ENCODE measurements around the gene PBX1. TPM values are rescaled to one million over a fixed set of nuclear protein-coding genes. Genes with fewer than 3 reads are reported as not detected.

The PBX1 gene
- total and polyA plus RNA-seq, 2 donors from 2014 or later, result 14.9 to 91.5 TPM

DNA sequence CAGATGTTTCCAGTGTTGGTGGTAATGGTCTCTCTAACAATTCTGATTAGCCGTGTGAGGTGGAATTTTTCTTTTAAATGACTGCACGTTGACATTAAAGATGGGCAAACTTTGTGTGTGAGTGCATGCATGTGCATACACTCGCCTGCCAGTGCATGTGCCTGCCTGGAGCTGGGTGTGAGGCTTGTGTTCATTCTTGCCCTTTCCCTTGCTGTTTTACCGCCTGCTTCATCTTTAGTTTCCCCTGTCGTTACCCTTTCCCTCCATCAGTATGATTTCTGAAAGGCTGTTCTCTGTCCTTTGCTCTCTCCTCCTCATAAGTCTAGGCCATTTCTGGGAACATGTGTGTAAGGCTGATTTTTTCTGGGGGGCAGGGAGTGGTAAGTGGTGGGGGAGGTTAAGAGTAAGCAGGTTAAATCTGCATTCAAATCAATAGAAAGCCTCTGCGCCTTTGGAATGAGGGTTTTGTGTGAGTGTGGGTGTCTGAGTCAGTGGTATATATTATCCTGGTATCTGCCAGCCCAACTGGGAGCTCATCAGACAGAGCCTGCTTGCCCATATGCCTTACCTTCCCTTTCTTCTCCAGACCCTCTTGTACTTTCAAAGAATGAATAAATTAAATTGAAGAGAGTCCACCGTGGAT lies 112.5 kb downstream of the PBX1 start:
- Histone ChIP-seq H3K27me3 (ENCODE audit: control insufficient read depth, insufficient read depth, low read length) (no peaks in the 10 kb centered on the region), H3K9me3 (ENCODE audit: control insufficient read depth in 2 of 3, insufficient read depth in 1 of 3, low read length in 3 of 3) (no peaks in the 10 kb centered on the region), H3K36me3 (ENCODE audit: control insufficient read depth in 2 of 3, insufficient read depth in 3 of 3, low read length in 3 of 3) (no peaks in the 10 kb centered on the region), H3K9ac (ENCODE audit: low read length in 3 of 3) (peak overlapping the region in 1 of 3 donors; percentile 19), H3K4me1 (ENCODE audit: control insufficient read depth in 2 of 3, insufficient read depth in 2 of 3, low read depth in 1 of 3, low read length in 3 of 3) (peaks cover 0 to 14% (median 10%) of the 10 kb centered on the region in 3 donors), H3K27ac (ENCODE audit: low read depth in 2 of 2, low read length in 2 of 2) (no peak overlapping the region), H3K4me3 (ENCODE audit: low read length in 3 of 3) (no peak overlapping the region)
- DNase-seq (no peak), FAIRE-seq (no peak)
- no peak for TF ChIP-seq CTCF (IDR thresholded peaks at IDR 0.05; ENCODE audit: borderline replicate concordance, extremely low read depth, insufficient read depth)
- intact Hi-C loops (cut with DNase I), result no loop called here

- DNase-seq, result no peak
These were observed 113.1 kb downstream of the PBX1 start for GRCh38 chr1:164671966-164672571.

GRCh38 chr1:164672588-164672987 lies 113.6 kb downstream of the PBX1 start:
- no peak overlapping the region for H3K9ac ChIP-seq (ENCODE audit: low read length in 3 of 3)
- DNase-seq (no peak), FAIRE-seq (no peak)
- H3K36me3 ChIP-seq (ENCODE audit: control insufficient read depth in 2 of 3, insufficient read depth in 3 of 3, low read length in 3 of 3), result no peaks in the 10 kb centered on the region
- peaks cover 0 to 10% (median 9%) of the 10 kb centered on the region in 3 donors for H3K4me1 ChIP-seq (ENCODE audit: control insufficient read depth in 2 of 3, insufficient read depth in 2 of 3, low read depth in 1 of 3, low read length in 3 of 3)
- no peak overlapping the region for H3K4me3 ChIP-seq (ENCODE audit: low read length in 3 of 3)
- no peaks in the 10 kb centered on the region for H3K9me3 ChIP-seq (ENCODE audit: control insufficient read depth in 2 of 3, insufficient read depth in 1 of 3, low read length in 3 of 3)
- no peak for TF ChIP-seq CTCF (IDR thresholded peaks at IDR 0.05; ENCODE audit: borderline replicate concordance, extremely low read depth, insufficient read depth)
- intact Hi-C loops (cut with DNase I), result no loop called here
- H3K27me3 ChIP-seq (ENCODE audit: control insufficient read depth, insufficient read depth, low read length), result no peaks in the 10 kb centered on the region
- no peak overlapping the region for H3K27ac ChIP-seq (ENCODE audit: low read depth in 2 of 2, low read length in 2 of 2)

More at GRCh38 chr1:164671966-164672571, 113.1 kb downstream of the PBX1 start:
- H3K9me3 ChIP-seq (ENCODE audit: control insufficient read depth in 2 of 3, insufficient read depth in 1 of 3, low read length in 3 of 3), result no peaks in the 10 kb centered on the region
- intact Hi-C loops (cut with DNase I), result no loop called here
- FAIRE-seq, result no peak
- no peaks in the 10 kb centered on the region for H3K27me3 ChIP-seq (ENCODE audit: control insufficient read depth, insufficient read depth, low read length)
- H3K36me3 ChIP-seq (ENCODE audit: control insufficient read depth in 2 of 3, insufficient read depth in 3 of 3, low read length in 3 of 3), result no peaks in the 10 kb centered on the region
- H3K27ac ChIP-seq (ENCODE audit: low read depth in 2 of 2, low read length in 2 of 2), result no peak overlapping the region
- TF ChIP-seq CTCF (IDR thresholded peaks at IDR 0.05; ENCODE audit: borderline replicate concordance, extremely low read depth, insufficient read depth), result no peak
- H3K4me1 ChIP-seq (ENCODE audit: control insufficient read depth in 2 of 3, insufficient read depth in 2 of 3, low read depth in 1 of 3, low read length in 3 of 3), result peaks cover 0 to 10% (median 10%) of the 10 kb centered on the region in 3 donors
- H3K4me3 ChIP-seq (ENCODE audit: low read length in 3 of 3), result no peak overlapping the region
- H3K9ac ChIP-seq (ENCODE audit: low read length in 3 of 3), result no peak overlapping the region

All from kidney (tissue), 14 donors.